HG02852 (cell line): ENCODE results near the gene CHST4.
"Not testable (repeated sequence)": the region's sequence is repeated elsewhere in the genome, so short reads cannot be mapped to it uniquely, and the experiment has no call there.

Experiments used
- ATAC-seq: cut with Tn5 transposase; IDR thresholded peaks from one replicate; pipeline ENCODE4 v1.9.1; 2021; ENCODE audit warnings: mild to moderate bottlenecking, moderate library complexity; ENCODE audit not compliant: unreplicated experiment

Gene CHST4

DNA sequence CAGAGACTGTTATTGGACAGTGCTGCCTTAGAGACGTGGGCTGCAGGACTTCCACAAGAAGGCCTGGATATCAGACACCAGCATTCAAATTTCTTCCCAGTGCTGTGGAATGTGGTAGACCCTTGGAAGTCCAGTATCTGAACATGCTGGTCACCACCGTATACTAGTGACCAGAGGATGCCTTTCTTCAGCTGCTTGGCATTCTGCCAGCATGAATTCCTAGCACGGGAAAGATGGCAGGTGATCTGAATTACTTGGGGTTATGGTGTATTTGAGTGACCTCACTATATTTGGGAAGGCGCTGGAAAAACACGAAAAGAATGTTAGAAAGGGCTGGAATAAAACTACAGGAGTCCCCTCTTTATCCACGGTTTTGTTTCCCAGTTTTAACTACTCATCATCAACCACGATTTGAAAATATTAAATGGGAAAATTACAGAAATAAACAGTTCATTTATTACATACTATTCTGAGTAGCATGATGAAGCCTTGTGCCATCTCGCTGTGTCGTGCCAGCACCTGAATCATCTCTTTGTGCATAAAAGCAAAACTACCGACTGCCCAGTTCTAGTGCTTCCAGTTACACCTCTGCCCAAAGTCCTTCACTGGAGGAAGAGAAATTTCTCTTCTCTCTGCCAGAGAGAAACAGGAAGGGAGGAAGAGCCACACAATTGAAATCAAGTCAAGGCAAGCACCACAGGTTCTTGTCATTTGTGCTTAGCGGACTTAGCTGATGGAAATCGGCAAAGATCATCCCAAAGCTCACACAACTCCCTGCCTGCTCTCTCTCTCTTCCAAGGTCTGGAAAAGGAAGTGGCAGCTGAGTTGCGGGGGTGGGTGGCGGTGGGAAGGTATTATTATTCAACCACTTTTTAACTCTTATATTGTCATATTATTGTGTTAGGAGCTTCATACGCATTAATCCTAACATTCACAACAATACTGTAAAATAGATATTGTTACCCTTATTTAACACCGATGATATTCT is 1.4 kb upstream of the CHST4 start:
- ATAC-seq: no peak

DNA sequence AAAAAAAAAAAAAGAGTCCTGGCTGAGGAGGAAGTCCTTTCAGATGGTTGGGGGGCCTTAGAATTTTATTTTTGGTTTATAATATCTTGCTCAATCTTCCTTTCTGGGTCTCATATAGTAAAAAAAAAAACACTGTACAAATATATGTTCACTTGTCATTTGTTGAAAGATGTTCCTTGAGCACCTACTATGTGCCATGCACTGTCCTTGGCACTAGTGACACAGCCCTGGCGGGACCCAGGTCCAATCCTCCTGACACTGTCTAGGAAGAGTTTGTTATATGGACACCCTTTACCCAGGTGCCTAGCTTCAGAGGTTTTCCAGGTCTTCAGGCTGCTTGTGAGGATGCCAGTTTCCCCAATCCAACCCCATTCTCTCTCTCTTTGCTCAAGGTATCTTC is 2.0 kb downstream of the CHST4 start:
- ATAC-seq: no peak

DNA sequence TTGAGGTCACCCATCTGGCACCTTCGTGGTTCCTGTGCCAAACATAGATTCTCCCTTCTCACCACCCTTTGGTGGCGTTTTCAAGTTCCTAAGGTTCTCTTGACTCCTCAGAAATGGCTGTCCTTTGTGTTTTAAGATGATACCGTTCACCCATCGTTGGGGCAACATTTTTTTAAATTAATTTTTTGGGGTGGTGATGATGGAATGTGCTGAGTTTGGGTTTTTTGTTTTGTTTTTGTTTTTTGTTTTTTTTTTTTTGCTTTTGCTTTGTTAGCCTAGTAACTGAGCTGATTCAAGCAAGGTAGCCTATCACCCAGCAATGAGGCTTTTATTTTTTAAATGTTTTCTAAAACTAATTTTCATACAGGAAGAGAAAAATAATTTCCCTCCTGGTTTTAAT is 2.6 kb downstream of the CHST4 start:
- ATAC-seq: no peak

DNA sequence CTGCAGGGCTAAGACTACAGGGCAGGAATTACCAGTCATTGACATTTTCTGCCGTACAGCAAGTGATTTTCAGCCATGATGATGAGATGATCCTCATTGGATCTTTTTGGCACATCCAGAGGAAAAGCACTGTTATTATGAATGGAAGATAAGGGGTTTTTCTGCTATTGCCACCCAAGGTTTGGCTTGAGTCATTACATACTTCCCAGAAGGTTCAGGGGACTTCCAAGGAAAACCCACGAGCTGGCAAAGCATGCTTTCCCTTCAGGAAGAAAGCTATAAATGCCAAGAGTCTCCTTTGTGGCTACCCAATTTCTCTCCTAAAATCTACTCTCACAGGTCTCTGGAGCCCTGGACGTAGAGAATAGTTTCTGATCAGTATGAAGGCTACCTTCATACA is 6.1 kb downstream of the CHST4 start:
- no peak for ATAC-seq

DNA sequence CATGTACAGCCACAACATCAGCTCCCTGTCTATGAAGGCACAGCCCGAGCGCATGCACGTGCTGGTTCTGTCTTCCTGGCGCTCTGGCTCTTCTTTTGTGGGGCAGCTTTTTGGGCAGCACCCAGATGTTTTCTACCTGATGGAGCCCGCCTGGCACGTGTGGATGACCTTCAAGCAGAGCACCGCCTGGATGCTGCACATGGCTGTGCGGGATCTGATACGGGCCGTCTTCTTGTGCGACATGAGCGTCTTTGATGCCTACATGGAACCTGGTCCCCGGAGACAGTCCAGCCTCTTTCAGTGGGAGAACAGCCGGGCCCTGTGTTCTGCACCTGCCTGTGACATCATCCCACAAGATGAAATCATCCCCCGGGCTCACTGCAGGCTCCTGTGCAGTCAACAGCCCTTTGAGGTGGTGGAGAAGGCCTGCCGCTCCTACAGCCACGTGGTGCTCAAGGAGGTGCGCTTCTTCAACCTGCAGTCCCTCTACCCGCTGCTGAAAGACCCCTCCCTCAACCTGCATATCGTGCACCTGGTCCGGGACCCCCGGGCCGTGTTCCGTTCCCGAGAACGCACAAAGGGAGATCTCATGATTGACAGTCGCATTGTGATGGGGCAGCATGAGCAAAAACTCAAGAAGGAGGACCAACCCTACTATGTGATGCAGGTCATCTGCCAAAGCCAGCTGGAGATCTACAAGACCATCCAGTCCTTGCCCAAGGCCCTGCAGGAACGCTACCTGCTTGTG is 10.7 kb downstream of the CHST4 start:
- no peak for ATAC-seq

DNA sequence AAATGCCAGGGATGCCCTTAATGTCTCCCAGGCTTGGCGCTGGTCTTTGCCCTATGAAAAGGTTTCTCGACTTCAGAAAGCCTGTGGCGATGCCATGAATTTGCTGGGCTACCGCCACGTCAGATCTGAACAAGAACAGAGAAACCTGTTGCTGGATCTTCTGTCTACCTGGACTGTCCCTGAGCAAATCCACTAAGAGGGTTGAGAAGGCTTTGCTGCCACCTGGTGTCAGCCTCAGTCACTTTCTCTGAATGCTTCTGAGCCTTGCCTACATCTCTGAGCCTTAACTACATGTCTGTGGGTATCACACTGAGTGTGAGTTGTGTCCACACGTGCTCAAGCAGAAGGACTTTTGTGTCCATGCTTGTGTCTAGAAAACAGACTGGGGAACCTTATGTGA is 11.4 kb downstream of the CHST4 start:
- ATAC-seq: no peak

DNA sequence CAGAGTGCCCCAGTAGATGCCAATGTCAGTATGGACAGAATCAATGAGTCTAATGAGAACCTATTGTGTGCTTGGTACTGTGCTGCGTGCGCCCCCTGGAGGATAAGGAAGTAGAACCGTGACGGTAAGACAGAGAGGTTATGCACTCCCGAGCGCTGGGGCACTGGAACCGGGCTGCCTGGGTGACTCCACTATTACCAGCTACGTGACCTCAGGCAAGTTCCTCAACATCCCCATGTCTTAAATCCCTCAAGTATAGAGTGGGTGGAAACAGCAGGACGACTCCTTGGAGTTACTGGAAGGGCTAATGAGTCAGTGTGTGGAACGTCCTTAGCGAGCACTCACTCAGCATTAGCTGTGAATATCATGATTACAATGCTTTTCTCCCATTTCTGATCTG is 16.2 kb downstream of the CHST4 start:
- ATAC-seq: peak; percentile 59

DNA sequence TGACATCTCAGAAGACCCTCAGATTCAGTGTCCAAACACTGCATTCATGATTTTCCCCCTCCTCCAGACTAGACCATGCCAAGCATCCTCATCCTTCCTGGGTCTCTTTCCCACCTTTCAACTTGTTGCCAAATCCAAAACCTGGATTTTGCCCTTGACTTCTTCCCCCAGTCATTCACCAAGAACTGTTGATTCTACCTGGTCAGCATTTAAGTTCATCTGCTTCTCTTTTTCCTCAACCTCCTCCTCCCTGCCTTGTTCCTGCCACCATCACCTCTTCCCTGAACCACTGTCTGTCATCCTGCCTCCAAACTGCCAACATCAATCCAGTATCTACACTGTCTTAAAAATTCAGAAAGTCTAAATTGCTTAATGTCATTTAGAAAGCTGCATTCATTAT is 20.9 kb downstream of the CHST4 start:
- ATAC-seq: no peak

DNA sequence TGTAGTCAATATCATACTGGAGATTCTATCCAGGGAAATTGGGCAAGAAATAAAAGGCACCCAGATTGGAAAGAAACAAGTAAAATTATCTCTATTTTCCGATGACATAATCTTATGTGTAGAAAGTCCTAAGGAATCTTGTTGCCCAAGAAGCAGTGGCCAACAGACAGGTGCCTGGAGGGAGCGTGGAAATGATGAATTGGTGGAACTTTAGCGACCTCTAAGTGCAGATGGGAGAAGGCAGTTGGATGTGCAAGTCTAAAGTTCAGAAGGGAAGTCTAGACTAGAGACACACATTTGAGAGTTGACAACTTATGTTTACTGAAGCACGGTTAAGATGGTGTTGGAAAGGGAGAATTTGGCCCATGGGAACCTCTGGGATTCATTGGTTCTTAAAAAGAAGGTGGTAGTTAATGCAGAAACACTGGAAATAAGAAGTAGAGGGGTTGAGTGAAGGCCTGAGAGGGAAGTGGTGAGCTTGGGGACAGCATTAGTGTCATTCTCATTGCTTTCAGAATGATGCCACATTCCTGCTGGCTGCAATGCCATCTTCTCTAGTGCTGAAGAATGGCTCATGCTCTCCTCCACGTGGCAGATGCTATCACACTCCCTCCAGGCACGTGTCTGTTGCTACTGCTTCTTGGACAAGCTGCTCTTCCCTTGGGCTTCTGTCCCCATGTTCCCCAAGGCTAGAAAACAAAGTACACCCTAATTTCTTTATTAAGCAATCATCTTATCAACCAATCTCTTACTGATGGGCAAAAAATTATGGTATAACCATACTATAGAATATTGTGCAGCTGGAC is 26.7 kb downstream of the CHST4 start:
- no peak for ATAC-seq

DNA sequence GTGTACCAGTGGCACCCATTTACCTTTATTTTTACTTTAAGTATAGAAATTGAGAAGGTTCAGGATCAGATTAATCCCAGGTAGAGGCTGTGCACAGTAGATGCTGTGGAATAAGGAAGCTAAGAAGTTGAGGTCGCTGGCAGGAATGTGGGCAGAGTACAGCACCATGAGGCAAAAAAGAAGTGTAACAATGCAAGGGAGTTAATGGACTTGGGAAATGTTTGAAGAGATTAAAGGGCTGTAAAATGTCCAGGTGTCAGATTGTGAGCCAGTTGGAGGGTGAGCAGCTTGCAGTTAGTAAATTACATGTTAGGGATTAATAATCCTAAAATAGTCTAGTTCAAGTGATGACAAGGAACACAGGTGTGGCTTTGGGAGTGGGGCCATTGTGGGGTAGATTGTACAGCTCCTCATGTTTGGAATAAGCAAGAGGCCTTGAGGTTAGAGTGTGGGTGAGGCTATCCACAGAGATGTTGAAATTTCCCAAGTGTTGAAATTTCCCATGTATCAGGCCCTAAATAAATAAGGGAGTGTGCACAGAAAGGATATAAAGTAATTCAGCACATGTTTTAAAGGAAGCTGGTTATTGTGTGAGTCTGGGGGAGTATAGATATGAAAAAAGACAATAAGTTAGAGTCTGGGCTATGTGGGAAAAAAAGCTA is 29.1 kb downstream of the CHST4 start:
- ATAC-seq: no peak

DNA sequence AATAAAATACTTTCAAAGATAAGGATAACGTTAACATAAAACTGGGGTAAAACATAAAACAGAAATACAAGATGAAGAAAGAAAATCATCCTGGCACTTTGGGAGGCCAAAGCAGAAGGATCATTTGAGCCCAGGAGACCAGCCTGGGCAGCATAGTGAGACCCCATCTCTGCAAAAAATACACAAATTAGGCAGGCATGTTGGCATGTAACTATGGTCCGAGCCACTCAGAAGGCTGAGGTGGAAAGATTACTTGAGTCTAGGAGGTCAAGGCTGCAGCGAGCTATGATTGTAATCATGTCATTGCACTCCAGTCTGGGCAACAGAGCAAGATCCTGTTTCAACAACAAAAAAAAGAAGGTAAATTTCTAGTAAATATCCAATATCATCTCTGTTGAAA is 31.1 kb downstream of the CHST4 start:
- ATAC-seq: no peak

DNA sequence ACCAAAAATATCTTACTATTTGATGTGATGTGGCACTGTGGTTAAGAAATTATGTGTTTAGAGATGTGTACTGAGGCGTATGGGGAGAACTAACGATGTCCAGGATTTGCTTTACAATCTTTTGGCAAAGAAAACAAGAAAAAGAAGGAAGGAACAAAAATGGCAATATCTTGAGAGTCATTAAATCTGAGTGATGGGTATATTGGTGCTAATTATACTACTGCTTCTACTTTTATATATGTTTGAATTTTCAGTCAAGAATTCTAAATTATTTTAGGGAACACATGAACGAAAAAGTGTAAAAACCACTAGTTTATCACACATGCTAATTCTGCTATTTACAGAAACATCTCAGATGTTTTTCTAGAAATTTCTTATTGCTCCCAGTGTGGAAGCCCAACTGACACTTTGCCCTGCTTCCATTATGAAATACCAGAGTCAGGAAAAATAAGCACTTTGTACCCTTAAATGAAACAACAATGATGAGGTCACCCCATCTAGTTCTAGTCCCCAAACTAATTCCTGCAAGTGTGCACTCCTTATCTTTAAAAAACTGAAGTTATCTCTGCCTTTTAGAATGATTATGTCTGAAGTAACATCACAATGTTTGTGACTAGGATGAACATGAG is 31.8 kb downstream of the CHST4 start:
- no peak for ATAC-seq

DNA sequence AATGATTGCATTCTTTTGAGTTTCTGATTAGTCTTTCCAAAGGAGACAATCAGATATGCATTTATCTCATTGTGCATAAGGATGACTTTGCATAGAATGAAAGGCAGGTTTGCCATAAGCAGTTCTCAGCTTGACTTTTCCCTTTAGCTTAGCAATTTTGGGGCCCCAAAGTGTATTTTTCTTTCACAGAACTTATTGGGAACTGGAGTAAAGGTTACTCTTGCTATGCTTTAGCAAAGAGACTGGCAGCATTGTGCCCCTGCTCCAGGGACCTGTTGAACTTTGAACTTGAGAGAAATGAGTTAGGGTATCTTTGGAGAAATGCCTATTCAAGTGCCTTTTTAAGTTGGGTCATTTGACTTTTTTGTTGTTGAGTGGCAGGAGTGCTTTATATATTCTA is 33.6 kb downstream of the CHST4 start:
- ATAC-seq: no peak

DNA sequence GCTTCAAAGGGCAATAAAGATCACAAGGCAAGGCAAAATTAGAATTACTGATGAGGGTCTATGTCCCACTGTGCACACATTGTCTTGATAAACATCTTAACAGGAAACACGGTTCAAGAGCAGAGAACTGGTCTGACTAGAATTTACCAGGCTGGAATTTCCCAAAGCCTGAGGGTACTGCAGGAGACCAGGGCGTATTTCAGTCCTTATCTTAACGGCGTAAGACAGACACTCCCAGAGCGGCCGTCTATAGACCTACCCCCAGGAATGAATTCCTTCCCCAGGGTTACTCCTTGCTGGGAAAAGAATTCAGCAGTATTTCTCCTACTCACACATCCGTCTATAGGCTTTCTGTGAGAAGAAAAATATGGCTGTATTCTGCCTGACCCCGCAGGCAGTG is 35.7 kb downstream of the CHST4 start:
- not testable (repeated sequence) for ATAC-seq

DNA sequence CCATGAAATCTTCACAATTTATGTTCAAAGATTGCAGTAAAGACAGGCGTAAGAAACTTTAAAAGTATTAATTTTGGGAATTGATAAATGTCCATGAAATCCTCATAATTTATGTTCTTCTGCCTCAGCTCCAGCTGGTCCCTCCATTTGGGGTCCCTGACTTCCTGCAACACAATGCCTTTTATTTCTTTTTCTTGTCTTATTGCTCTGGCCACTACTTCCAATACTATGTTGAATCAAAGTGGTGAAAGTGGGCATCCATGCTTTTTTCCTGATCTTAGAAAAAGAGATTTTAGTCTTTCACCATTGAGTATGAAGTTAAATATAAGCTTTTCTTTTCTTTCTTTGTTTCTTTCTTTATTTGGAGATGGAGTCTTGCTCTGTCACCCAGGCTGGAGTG is 36.3 kb downstream of the CHST4 start:
- ATAC-seq: no peak

DNA sequence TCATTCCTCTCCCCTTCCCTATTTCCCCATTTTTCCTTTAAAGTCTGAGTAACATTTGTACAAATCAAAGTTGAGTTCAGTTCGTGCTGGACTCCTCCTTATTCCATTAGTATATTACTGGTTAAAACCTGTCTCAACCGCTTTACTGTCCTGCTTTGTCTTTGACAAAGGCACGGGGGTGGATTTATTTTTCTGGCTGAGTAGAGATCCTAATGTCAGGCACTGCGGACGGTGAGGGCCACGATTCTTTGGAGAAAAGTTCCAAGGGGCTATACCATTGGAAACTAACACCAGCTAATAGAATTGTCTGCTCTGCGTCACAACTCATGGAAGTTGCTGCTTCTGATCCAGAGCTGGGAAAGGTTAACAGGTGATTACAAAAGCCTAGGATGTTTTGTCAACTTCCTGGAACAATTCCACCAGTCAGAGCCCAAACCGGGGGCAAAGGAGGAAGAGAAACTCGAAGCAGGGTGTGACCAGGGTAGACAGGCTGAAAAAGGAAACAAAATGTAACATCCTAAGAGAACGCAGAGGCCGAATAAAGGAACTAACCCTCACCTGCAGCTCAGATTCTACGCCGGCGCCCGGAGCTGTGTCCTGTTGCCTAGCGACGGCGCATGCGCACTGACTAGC is 38.2 kb downstream of the CHST4 start:
- ATAC-seq: peak; percentile 84

DNA sequence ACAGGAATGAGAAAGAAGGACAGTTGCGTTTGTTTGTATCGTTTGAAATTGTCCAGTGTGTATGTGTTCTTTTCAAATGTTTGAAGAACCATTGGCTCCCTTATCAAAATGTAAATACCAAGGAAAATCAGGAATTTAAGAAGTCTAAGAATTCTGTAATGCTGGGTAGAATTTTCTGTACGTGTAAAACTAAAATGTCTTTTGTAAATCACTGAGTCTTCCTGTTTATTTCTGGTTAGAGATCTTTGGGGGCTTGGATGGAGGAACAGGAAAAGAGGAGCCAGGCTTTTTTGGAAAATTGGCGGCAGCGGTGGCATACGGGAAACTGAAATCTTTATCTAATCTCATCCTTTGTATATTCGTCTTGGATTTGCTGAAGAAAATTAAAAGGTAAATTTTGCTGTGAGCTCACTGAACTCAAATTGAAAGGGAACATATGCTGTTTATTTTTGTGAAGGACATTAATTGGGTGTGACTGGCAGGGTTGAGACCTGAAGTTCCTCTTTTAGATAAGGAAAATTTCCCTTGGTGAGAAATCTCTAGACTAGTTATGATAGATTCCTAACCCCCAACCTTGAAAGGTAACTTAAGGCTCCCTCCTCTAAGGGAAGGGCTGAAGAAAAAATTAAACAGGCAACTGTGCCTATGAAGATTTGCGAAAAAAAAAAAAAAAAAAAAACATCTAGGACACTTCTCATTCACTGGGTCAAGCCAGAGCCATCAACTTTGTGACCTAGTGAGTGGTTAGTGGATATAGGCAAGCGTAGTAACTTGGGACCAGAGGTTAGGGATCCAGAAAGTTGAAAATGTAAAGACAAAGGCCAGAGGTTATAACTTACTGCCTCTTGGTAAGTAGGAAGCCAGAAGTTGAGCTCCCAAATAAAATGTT is 39.8 kb downstream of the CHST4 start:
- no peak for ATAC-seq

DNA sequence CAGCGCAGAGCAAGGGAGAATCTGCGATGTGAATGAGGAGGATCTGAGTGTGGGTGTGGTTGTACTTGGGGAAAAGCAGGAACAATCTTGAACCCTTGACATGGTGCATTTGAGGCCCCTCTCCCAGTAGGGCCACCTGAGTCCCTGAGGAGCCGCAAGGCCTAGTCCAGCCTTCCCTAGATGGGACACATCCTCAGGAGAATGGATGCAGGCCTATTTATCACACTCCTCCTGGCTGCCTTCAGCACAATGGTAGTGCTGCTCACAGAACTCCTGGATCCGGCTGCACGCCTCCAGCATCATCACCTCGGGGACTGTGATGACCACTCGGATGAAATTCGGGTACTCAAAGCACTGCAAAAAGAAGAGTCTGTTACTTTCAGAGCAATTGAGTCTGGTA is 41.7 kb downstream of the CHST4 start:
- no peak for ATAC-seq

DNA sequence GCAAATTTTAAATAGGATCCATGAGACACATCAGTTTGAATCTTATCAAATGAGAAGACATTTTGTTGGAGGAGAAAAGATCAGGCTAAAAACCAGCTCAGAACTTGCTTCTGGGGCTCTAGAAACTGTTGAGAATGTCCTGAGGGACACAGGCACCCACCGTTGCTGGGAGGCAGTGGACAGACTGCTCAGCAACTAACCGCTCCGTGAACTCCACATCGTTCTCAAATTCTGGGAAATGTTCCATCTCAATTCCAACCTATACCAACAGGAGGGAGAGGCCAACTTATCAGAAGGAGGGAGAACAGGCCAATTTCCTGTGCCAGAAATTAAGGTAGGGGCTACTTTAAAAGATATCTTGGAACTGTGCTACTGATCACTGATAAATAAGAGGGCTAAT is 42.3 kb downstream of the CHST4 start:
- no peak for ATAC-seq
